AG10803 (cell line): ENCODE measurements around the gene TNFAIP8.
A peak's percentile ranks its signal among the peaks of the same experiment; 100 is the strongest.
"Not testable (repeated sequence)": the region's sequence is repeated elsewhere in the genome, so short reads cannot be mapped to it uniquely, and the experiment has no call there.

Experiments
- DNase-seq: peaks from one replicate; pipeline ENCODE4 v3.0.0; 2010; ENCODE audit warnings: low read depth
- H3K4me3 ChIP-seq: 2 replicates; pipeline ENCODE4 v1.5.1; 2011; ENCODE audit warnings: mild to moderate bottlenecking, low read length, control low read depth
- TF ChIP-seq, protein P1 (sequence below): conservative IDR thresholded peaks from 2 replicates; pipeline ENCODE4 v1.5.1; 2011; ENCODE audit warnings: mild to moderate bottlenecking, low read length, control low read depth, inconsistent platforms

The TNFAIP8 gene

DNA sequence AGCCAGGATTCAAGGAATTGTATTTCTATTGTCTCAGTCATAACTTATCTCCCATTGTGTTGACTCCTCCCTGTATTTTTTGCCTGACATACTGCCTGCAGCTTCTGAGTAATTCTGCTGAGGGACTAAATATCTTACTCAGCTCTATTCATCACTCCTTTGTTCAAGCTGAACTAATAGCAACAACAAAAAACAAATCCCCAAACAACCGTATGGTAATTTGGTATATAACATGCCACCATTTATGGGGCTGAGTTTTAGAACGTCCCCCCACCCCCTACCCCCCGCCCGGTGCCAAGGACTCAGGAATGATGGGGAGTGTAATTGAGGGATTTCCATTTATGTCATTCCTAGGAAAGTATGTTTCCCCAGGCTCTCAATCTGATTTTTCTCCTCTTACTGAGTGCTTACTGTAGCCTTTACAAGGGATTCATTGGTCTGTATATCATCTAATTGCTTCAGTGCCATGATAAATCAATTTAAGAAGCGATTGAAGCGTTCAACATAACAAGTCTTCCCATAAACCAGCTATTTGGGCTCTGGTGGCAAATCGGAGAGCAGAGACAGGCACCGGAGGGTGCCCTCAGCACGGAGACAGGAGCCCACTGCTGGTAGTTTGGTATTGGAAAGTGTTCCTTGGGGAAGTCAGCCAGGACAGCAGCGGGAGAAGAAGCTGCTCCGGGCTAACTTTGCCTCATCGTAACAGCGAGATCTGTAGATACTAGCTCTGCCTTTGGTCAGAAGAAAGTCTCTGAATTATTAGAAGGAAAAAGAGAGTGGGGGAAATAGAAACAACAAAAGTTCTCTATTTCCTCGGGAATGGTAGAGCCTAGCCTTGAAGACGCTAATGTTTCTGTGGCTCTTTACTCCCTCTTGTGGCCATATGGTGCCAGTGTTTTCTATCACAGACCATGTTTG, 55.8 kb downstream of the TNFAIP8 start:
- TF ChIP-seq, protein P1, sequence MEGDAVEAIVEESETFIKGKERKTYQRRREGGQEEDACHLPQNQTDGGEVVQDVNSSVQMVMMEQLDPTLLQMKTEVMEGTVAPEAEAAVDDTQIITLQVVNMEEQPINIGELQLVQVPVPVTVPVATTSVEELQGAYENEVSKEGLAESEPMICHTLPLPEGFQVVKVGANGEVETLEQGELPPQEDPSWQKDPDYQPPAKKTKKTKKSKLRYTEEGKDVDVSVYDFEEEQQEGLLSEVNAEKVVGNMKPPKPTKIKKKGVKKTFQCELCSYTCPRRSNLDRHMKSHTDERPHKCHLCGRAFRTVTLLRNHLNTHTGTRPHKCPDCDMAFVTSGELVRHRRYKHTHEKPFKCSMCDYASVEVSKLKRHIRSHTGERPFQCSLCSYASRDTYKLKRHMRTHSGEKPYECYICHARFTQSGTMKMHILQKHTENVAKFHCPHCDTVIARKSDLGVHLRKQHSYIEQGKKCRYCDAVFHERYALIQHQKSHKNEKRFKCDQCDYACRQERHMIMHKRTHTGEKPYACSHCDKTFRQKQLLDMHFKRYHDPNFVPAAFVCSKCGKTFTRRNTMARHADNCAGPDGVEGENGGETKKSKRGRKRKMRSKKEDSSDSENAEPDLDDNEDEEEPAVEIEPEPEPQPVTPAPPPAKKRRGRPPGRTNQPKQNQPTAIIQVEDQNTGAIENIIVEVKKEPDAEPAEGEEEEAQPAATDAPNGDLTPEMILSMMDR: peak; percentile 97
- H3K4me3 ChIP-seq: peak overlapping the region; percentile 67
- DNase-seq: peak; percentile 71

DNA sequence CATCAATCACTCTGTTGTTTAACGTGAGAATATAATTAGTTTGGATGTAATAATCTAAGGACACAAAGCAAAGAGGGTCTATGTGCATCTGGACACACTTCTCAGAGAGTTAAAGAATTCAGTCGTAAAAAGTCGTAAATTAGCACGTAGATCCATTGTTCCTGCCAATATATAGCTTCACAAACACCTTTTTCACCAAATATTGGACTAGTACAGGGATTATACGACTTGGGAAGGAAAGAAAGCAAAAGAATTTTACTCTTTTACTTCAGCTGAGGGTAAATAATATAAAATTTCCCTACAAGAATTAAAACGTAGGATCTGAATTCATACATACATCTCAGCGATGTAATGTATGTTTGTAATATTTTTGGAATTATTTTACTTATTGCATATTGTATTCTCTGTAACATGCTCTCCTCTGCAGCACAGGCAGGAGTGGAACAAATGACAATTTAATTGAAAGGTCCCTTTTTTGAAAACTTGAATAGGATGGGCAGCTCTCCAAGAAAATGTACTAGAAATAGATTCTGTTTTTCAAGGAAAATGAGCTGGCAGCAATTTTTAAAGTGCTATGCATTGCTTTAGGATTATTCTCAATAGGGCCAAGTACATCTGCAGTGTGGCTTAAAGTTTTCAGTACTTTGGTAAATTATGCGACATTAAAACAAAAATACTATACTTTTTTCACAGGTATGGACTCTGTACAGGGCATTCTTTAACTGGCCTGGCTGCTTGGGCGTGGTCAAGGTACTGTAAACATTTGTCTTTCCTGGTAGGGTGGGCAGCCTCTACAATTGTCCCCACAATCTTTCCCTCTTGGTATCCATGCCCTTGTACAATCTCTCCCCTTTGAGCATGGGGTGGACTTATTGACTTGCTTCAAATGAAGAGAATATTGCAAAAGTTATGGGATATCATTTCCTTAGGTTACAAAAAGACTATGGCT, 56.7 kb downstream of the TNFAIP8 start:
- H3K4me3 ChIP-seq: no peak overlapping the region
- TF ChIP-seq, protein P1: no peak
- no peak for DNase-seq

DNA sequence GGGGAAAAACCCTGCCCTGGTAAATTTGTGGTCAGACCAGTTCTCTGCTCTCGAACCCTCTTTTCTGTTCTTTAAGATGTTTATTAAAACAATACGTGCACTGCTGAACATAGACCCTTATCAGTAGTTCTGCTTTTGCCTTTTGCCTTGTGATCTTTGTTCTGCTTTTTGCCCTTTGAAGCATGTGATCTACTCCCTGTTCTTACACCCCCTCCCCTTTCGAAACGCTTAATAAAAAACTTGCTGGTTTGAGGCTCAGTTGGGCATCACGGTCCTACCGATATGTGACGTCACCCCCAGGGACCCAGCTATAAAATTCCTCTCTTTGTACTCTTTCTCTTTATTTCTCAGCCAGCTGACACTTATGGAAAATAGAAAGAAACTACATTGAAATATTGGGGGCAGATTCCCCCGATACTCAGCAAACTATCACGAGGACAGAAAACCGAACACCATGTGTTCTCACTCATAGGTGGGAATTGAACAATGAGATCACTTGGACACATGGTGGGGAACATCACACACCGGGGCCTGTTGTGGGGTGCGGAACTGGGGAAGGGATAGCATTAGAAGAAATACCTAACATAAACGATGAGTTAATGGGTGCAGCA, 58.4 kb downstream of the TNFAIP8 start:
- H3K4me3 ChIP-seq, DNase-seq: not testable (repeated sequence)

GRCh38 chr5:119417891-119418605, 62.2 kb downstream of the TNFAIP8 start:
- peak; percentile 81 for DNase-seq
- no peak overlapping the region for H3K4me3 ChIP-seq
- TF ChIP-seq, protein P1: no peak

GRCh38 chr5:119418606-119419100, 62.8 kb downstream of the TNFAIP8 start:
- H3K4me3 ChIP-seq: no peak overlapping the region
- DNase-seq: no peak
- TF ChIP-seq, protein P1: no peak

DNA sequence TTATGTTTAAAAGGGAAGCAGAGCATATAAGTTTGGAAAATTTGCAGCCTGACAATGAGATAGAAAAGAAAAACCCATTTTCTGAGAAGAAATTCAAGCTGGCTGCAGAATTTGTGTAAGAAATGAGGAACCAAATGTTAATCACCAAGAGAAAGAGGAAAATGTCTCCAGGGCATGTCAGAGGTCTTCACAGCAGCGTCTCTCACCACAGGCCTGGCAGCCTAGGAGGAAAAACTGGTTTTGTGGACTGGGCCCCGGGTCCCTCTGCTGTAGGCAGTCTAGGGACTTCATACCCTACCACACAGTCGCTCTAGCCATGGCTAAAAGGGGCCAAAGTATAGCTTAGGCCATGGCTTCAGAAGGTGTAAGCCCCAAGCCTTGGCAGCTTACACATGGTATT, 64.3 kb downstream of the TNFAIP8 start:
- H3K4me3 ChIP-seq: no peak overlapping the region
- no peak for DNase-seq
- TF ChIP-seq, protein P1: no peak
